Activated CD4-positive, CD25-positive, alpha-beta regulatory T cell treated with anti-CD3 and anti-CD28 coated beads, Interleukin-2, amount 50 U/mL, for 16 hours (primary cell): ENCODE data around the gene FAM221A.
"Not testable (repeated sequence)": the region's sequence is repeated elsewhere in the genome, so short reads cannot be mapped to it uniquely, and the experiment has no call there.

Experiments
- DNase-seq: peaks from one replicate; pipeline ENCODE4 v3.0.0-alpha.2; 2020; ENCODE audit warnings: low read depth, low spot score

Gene FAM221A

GRCh38 chr7:23679898-23680413, at the start of gene FAM221A:
Gene FAM221A (plus strand): TSS chr7:23680199. CDS start chr7:23680219, 20 bp downstream.
- peak; percentile 61 for DNase-seq

GRCh38 chr7:23633417-23633816, 46.6 kb upstream of the FAM221A start:
- DNase-seq: no peak

- no peak for DNase-seq
Observed at GRCh38 chr7:23645822-23646221, 34.2 kb upstream of the FAM221A start.

- no peak for DNase-seq
Observed at GRCh38 chr7:23653942-23654341, 26.1 kb upstream of the FAM221A start.

- DNase-seq: no peak
Observed at GRCh38 chr7:23654508-23654907, 25.5 kb upstream of the FAM221A start.

- DNase-seq: no peak
Observed at GRCh38 chr7:23655433-23655832, 24.6 kb upstream of the FAM221A start.

- DNase-seq: no peak
Observed at GRCh38 chr7:23658831-23659427, 21.1 kb upstream of the FAM221A start.

GRCh38 chr7:23661385-23661784, 18.6 kb upstream of the FAM221A start:
- no peak for DNase-seq

GRCh38 chr7:23662124-23662983, 17.6 kb upstream of the FAM221A start:
- DNase-seq: no peak

GRCh38 chr7:23662984-23663313, 17.1 kb upstream of the FAM221A start:
- no peak for DNase-seq

- no peak for DNase-seq
Observed at GRCh38 chr7:23664122-23664521, 15.9 kb upstream of the FAM221A start.

GRCh38 chr7:23672033-23672432, 8.0 kb upstream of the FAM221A start:
- DNase-seq: no peak

- DNase-seq: peak; percentile 16
Observed at GRCh38 chr7:23680414-23681405, 711 bp downstream of the FAM221A start.

GRCh38 chr7:23684041-23684440, 4.0 kb downstream of the FAM221A start:
- not testable (repeated sequence) for DNase-seq

GRCh38 chr7:23685731-23686130, 5.7 kb downstream of the FAM221A start:
- no peak for DNase-seq

- no peak for DNase-seq
Observed at GRCh38 chr7:23687011-23687410, 7.0 kb downstream of the FAM221A start.

- no peak for DNase-seq
Observed at GRCh38 chr7:23689165-23689564, 9.2 kb downstream of the FAM221A start.

GRCh38 chr7:23691320-23691719, 11.3 kb downstream of the FAM221A start:
- no peak for DNase-seq

- DNase-seq: no peak
Observed at GRCh38 chr7:23693224-23693623, 13.2 kb downstream of the FAM221A start.

- DNase-seq: no peak
Observed at GRCh38 chr7:23696916-23697441, 17.0 kb downstream of the FAM221A start.

GRCh38 chr7:23698822-23699221, 18.8 kb downstream of the FAM221A start:
- no peak for DNase-seq

GRCh38 chr7:23700046-23700445, 20.0 kb downstream of the FAM221A start:
- no peak for DNase-seq
